Measurements from ENCODE around the gene GMDS. TPM values are rescaled to one million over a fixed set of nuclear protein-coding genes. Genes with fewer than 3 reads are reported as not detected.

GMDS gene
- total RNA-seq, 4 donors from 2014 or later = 8.7 to 23.1 (median 18.4) TPM

DNA sequence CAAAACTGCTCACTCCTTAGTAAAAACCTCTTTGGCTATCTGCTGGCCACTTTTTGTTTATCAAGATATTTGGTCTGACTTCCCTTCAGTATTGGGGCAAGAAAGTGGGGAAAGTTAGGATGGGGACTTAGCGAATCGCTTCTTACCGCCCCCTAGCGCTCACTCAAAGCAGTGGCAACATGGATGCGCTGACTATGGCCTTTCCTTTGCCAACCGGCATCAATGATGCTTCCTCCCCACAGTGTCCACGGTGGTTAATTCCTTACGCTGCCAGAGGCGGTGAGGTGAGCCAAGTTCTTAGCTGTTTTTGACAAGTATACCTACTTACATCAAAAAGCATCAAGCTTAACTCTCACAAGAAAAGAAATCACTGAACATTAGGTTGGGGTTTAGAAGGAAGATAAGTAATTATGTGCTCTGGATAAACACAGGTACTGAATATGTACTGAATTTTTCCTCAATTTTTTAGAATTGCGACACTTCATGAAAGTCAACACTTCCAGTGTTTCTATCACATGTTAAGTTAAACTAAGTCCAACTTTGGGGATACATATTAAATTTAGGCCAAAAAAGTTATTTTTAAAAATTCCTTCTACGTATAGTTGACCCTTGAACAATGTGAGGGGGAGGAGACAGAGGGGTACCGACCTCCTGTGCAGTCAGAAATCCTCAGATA, 86.7 kb downstream of the GMDS start:
- TF ChIP-seq, protein P1, sequence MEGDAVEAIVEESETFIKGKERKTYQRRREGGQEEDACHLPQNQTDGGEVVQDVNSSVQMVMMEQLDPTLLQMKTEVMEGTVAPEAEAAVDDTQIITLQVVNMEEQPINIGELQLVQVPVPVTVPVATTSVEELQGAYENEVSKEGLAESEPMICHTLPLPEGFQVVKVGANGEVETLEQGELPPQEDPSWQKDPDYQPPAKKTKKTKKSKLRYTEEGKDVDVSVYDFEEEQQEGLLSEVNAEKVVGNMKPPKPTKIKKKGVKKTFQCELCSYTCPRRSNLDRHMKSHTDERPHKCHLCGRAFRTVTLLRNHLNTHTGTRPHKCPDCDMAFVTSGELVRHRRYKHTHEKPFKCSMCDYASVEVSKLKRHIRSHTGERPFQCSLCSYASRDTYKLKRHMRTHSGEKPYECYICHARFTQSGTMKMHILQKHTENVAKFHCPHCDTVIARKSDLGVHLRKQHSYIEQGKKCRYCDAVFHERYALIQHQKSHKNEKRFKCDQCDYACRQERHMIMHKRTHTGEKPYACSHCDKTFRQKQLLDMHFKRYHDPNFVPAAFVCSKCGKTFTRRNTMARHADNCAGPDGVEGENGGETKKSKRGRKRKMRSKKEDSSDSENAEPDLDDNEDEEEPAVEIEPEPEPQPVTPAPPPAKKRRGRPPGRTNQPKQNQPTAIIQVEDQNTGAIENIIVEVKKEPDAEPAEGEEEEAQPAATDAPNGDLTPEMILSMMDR (IDR thresholded peaks at IDR 0.05) = no peak
- no peak for TF ChIP-seq POLR2A (IDR thresholded peaks at IDR 0.05)
- WGBS, 2 donors = 67% methylated on average over 12 of the region's 12 CpGs
- DNase-seq (ENCODE audit: low spot score in 2 of 2) = no peak
- intact Hi-C loops (cut with DNase I; ENCODE audit: low total_unique reads) = no loop called here
- H3K4me3 ChIP-seq (ENCODE audit: low read depth, poor library complexity, severe bottlenecking) = no peak overlapping the region

DNA sequence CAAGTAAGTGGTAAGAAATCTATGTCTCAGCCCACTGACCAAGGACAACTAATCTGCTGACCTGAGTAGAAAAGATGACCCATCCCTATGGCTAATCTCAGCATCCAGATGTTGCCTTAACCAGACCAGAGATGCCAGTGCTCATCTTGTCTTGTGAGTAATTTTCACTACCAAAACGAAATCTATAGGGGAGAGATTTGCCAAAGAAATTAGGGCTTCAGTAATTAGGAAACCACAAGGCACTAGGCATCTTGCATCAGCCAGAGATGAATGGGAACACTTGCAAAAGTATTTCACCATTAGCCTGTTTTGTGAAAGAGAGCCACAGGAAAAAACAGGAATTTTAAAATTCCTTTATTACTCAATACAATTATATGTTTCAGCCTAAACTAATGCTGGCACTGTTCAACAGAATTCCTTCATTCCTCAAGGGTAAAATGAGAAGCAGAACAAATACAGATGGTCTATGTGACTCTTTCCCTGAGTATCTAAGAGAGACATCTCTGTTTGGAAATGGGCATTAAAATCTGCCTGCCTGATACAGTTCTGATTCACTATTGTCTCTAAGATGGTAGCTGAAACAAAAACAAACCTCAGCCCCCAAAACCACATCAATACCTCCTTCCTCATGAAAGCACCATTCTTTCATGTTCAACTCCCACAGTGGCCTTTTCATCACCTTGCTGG, 87.8 kb downstream of the GMDS start:
- TF ChIP-seq, protein P1 (IDR thresholded peaks at IDR 0.05) = no peak
- no peak for TF ChIP-seq POLR2A (IDR thresholded peaks at IDR 0.05)
- H3K4me3 ChIP-seq (ENCODE audit: low read depth, poor library complexity, severe bottlenecking) = no peak overlapping the region
- no peak for DNase-seq (ENCODE audit: low spot score in 2 of 2)
- WGBS, 2 donors = 9 to 28% methylated on average over 1 of the region's 1 CpG
- intact Hi-C loops (cut with DNase I; ENCODE audit: low total_unique reads) = no loop called here

DNA sequence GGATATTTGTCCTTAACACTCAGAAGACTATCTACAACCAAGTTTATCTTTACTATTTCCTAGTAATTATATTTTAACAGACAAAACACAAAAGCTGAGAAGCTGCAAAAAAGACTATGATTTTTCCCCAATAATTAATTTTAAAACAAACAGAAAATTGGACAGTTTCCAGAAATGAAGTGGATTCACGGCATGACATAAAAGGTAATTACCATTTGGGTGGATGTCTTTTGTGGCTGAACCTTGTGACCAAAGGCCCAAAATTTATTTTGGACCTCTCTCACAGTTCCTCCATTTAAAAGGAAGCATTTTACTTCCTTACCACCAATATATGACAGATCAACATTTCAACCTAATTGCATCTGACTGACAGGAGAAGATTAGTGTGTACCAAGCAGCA, 90.2 kb downstream of the GMDS start:
- TF ChIP-seq POLR2A (IDR thresholded peaks at IDR 0.05) = no peak
- TF ChIP-seq, protein P1 (IDR thresholded peaks at IDR 0.05) = no peak
- intact Hi-C loops (cut with DNase I; ENCODE audit: low total_unique reads) = no loop called here
- no peak overlapping the region for H3K4me3 ChIP-seq (ENCODE audit: low read depth, poor library complexity, severe bottlenecking)
- 59 to 62% methylated on average over 1 of the region's 1 CpG for WGBS, 2 donors
- DNase-seq (ENCODE audit: low spot score in 2 of 2) = no peak

DNA sequence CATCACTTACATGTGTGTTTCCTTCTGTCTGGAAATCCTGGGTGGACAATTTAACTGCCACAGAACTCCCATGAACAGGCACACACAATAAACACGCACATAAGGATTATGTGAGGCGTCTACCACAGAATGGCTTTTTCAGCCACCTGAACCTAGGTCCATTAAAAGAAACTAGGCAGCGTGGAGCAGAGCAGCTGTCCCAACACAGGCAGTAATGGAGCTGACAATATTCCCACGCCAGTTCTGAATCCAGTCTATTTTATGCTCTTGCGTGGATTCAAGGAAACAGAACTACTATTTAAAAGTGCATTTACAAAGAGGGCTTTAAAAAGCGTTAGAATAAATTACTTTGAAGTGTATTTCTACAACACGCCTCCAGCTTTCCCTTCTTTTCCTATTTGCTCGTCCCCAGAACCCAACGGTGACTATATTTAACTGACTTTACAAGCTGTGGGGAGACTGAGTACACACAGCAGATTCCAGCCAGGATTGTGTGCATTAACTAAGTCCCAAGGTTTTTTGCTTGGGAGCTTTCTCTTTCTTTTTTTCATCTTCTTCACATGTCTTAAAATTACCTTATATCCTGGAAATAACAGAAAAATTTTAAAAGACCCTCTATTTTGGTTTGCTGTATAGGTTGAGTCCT, 95.9 kb downstream of the GMDS start:
- TF ChIP-seq, protein P1 (IDR thresholded peaks at IDR 0.05) = no peak
- no peak for TF ChIP-seq POLR2A (IDR thresholded peaks at IDR 0.05)
- no peak for DNase-seq (ENCODE audit: low spot score in 2 of 2)
- H3K4me3 ChIP-seq (ENCODE audit: low read depth, poor library complexity, severe bottlenecking) = no peak overlapping the region
- intact Hi-C loops (cut with DNase I; ENCODE audit: low total_unique reads) = no loop called here
- WGBS, 2 donors = 86 to 87% methylated on average over 9 of the region's 9 CpGs

DNA sequence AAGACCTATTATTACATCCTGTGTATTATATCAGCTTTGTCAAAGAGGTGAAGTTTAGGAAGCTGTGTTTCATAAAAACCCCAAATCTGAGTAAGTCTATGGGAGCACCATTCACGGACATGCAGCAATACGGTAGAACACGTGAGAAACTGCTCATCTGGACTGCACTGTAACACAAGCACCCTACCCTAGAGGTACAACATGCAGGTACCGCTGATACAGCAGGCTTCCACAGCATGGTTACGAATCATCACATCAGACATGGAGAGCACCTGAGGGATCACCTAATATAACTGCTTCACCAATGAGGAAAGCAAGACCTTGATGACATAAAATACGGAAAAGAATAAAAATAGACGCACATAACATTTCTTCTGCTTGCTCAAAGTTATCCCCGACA, 96.7 kb downstream of the GMDS start:
- intact Hi-C loops (cut with DNase I; ENCODE audit: low total_unique reads) = no loop called here
- H3K4me3 ChIP-seq (ENCODE audit: low read depth, poor library complexity, severe bottlenecking) = no peak overlapping the region
- WGBS, 2 donors = 96 to 97% methylated on average over 8 of the region's 8 CpGs
- TF ChIP-seq, protein P1 (IDR thresholded peaks at IDR 0.05) = no peak
- no peak for TF ChIP-seq POLR2A (IDR thresholded peaks at IDR 0.05)
- no peak for DNase-seq (ENCODE audit: low spot score in 2 of 2)
